ENCODE results near the gene RUNX1.

The RUNX1 gene

GRCh38 chr21:34799092-34799491 lies 250.0 kb downstream of the RUNX1 start:
- TF ChIP-seq CSDC2 (CRISPR knock-in tag; IDR thresholded peaks at IDR 0.05) (no peak), TCF4 (CRISPR knock-in tag; IDR thresholded peaks at IDR 0.05; ENCODE audit: borderline replicate concordance) (no peak), ARNTL (CRISPR knock-in tag; IDR thresholded peaks at IDR 0.05; ENCODE audit: borderline replicate concordance, low read depth) (no peak), SNAI2 (CRISPR knock-in tag; IDR thresholded peaks at IDR 0.05) (no peak), ZFP30 (CRISPR knock-in tag; IDR thresholded peaks at IDR 0.05) (no peak), OSR1 (CRISPR knock-in tag; IDR thresholded peaks at IDR 0.05) (no peak), ZNF8 (CRISPR knock-in tag; IDR thresholded peaks at IDR 0.05) (no peak), TSHZ2 (CRISPR knock-in tag; IDR thresholded peaks at IDR 0.05) (no peak), ZNF70 (CRISPR knock-in tag; IDR thresholded peaks at IDR 0.05) (no peak), ISL1 (CRISPR knock-in tag; IDR thresholded peaks at IDR 0.05) (no peak), CREB5 (CRISPR knock-in tag; IDR thresholded peaks at IDR 0.05; ENCODE audit: low read depth) (no peak)

GRCh38 chr21:34797921-34798535 lies 251.1 kb downstream of the RUNX1 start:
- no peak for ATAC-seq
- TF ChIP-seq ARNTL (CRISPR knock-in tag; IDR thresholded peaks at IDR 0.05; ENCODE audit: borderline replicate concordance, low read depth) (no peak), CREB5 (CRISPR knock-in tag; IDR thresholded peaks at IDR 0.05; ENCODE audit: low read depth) (no peak)

More at GRCh38 chr21:34799092-34799491, 250.0 kb downstream of the RUNX1 start:
- ATAC-seq: no peak

- no peak for TF ChIP-seq TCF4 (CRISPR knock-in tag; IDR thresholded peaks at IDR 0.05; ENCODE audit: borderline replicate concordance)
- no peak for TF ChIP-seq GLIS3 (CRISPR knock-in tag; IDR thresholded peaks at IDR 0.05)
- no peak for TF ChIP-seq CSDC2 (CRISPR knock-in tag; IDR thresholded peaks at IDR 0.05)
- no peak for TF ChIP-seq TOX (CRISPR knock-in tag; IDR thresholded peaks at IDR 0.05; ENCODE audit: borderline replicate concordance)
- no peak for ATAC-seq
Observed at GRCh38 chr21:34797201-34797525, 251.9 kb downstream of the RUNX1 start.

GRCh38 chr21:34796518-34797200 lies 252.4 kb downstream of the RUNX1 start:
- no peak for TF ChIP-seq ZFP3 (CRISPR knock-in tag; IDR thresholded peaks at IDR 0.05)
- TF ChIP-seq TSHZ2 (CRISPR knock-in tag; IDR thresholded peaks at IDR 0.05): no peak
- no peak for TF ChIP-seq ZNF70 (CRISPR knock-in tag; IDR thresholded peaks at IDR 0.05)
- no peak for TF ChIP-seq ZC3H10 (CRISPR knock-in tag; IDR thresholded peaks at IDR 0.05)
- TF ChIP-seq CREB5 (CRISPR knock-in tag; IDR thresholded peaks at IDR 0.05; ENCODE audit: low read depth): no peak
- TF ChIP-seq POU6F1 (CRISPR knock-in tag; IDR thresholded peaks at IDR 0.05; ENCODE audit: borderline replicate concordance, low read depth): no peak
- TF ChIP-seq GLIS3 (CRISPR knock-in tag; IDR thresholded peaks at IDR 0.05): no peak
- no peak for TF ChIP-seq ZFP30 (CRISPR knock-in tag; IDR thresholded peaks at IDR 0.05)
- no peak for TF ChIP-seq ESRRG (CRISPR knock-in tag; IDR thresholded peaks at IDR 0.05)
- ATAC-seq: no peak

Data from SK-N-SH treated with all-trans-retinoic acid at 6 μM for 48 hours (cell line).